Spleen (tissue), 11 donors: ENCODE results near the gene ICAM4. TPM values are rescaled to one million over a fixed set of nuclear protein-coding genes. Genes with fewer than 3 reads are reported as not detected.

Source experiments
- DNase-seq: peaks from one replicate; pipeline ENCODE4 v3.0.0-alpha.2; 2020
- H3K27ac ChIP-seq, 8 donors: fragments of 200-600 bp; sonication (generic) in 7 of 8; 1 replicate in 4 of 8; 2 replicates in 4 of 8; pipeline versions ENCODE4 v1.5.0 to v1.8.0; 2016 to 2021; ENCODE audit warnings: inconsistent platforms in 4 of 8, mild to moderate bottlenecking in 4 of 8, moderate library complexity in 1 of 8
- H3K27me3 ChIP-seq, 7 donors: fragments of 200-600 bp; sonication (generic) in 6 of 7; replicated peaks in 1 of 7; 1 replicate in 4 of 7; 2 replicates in 3 of 7; pipeline versions ENCODE4 v1.5.0 to v1.8.0; 2016 to 2021; ENCODE audit warnings: inconsistent platforms in 3 of 7, mild to moderate bottlenecking in 1 of 7
- H3K36me3 ChIP-seq, 6 donors: fragments of 200-600 bp; sonication (generic) in 5 of 6; 1 replicate in 4 of 6; 2 replicates in 2 of 6; pipeline versions ENCODE4 v1.5.0 to v1.8.0; 2016 to 2021; ENCODE audit warnings: inconsistent platforms in 2 of 6
- H3K4me1 ChIP-seq, 6 donors: fragments of 200-600 bp; sonication (generic) in 5 of 6; 1 replicate in 3 of 6; 2 replicates in 3 of 6; pipeline versions ENCODE4 v1.5.0 to v1.8.0; 2016 to 2021; ENCODE audit warnings: inconsistent platforms in 3 of 6
- H3K4me3 ChIP-seq, 8 donors: fragments of 200-600 bp; sonication (generic) in 7 of 8; 1 replicate in 4 of 8; 2 replicates in 4 of 8; pipeline versions ENCODE4 v1.5.0 to v1.8.0; 2016 to 2021; ENCODE audit warnings: inconsistent platforms in 4 of 8, mild to moderate bottlenecking in 4 of 8, moderate library complexity in 2 of 8
- H3K9me3 ChIP-seq, 8 donors: fragments of 200-600 bp; sonication (generic) in 7 of 8; 1 replicate in 4 of 8; 2 replicates in 4 of 8; pipeline versions ENCODE4 v1.5.0 to v1.8.0; 2016 to 2021; ENCODE audit warnings: inconsistent platforms in 4 of 8
- CTCF ChIP-seq, 11 experiments: fragments of 200-600 bp in 7 of 11; fragments of 450-650 bp in 4 of 11; sonication (generic) in 4 of 11; IDR thresholded peaks in 8 of 11; conservative IDR thresholded peaks in 3 of 11; 1 replicate in 7 of 11; 2 replicates in 4 of 11; pipeline versions ENCODE4 v1.4.0 to v1.8.0; 2016 to 2021; ENCODE audit warnings: antibody characterized with exemption in 11 of 11, inconsistent platforms in 4 of 11, mild to moderate bottlenecking in 1 of 11
- POLR2A ChIP-seq, 3 donors: fragments of 450-650 bp; IDR thresholded peaks; one replicate each; pipeline ENCODE4 v1.5.1; 2017; ENCODE audit warnings: antibody characterized with exemption in 3 of 3, mild to moderate bottlenecking in 1 of 3
- POLR2AphosphoS5 ChIP-seq, 3 donors: sonication (generic); formaldehyde crosslinking; IDR thresholded peaks; one replicate each; pipeline ENCODE4 v1.5.1; 2017; ENCODE audit warnings: antibody characterized with exemption in 3 of 3
- WGBS, 5 donors: extraction: QIAGEN DNeasy Blood & Tissue Kit in 3 of 5; methylation state at CpG; one replicate each; pipeline versions ENCODE4 v1.1.5 to v1.1.7; 2013 to 2018; 5-methylcytosine and 5-hydroxymethylcytosine counted together
- intact Hi-C: fragments of 100-400 bp; cut with DNase I; formaldehyde crosslinking; loops from one replicate; pipeline ENCODE4 v1.15.0; 2023; ENCODE audit warnings: low total_unique reads
- polyA plus RNA-seq, 3 donors: library from polyadenylated mRNA; stranded (reverse); fragments of 200-250 nt; gene quantifications; one replicate each; pipeline ENCODE4 v1.2.1, GENCODE V29; 2013
- total RNA-seq, 7 donors: library from RNA; depleted of rRNA in 3 of 7; stranded (reverse); fragments of >200 nt in 3 of 7; fragmentation: NEBNext Ultra II Directional in 4 of 7; extraction: Animal tissue kit (Norgen Biotek cat#: 25700) in 4 of 7; gene quantifications; one replicate each; pipeline versions ENCODE4 v1.1.0 to v1.2.1, GENCODE V29; 2016 to 2021
- donor health status: healthy with polysubstance abuse.
- donor health status: DM: no; HTN: no; CAD: no; lungs with moderate emphysema.
- donor health status: DM: no; HTN: no; CAD: no.
- donor health status: Bipolar disorder and iron deficiency.
- donor health status: healthy.
- donor health status: DM: no; HTN: no; CAD: no.
- donor health status: DM: yes; HTN: yes; CAD: no.

The ICAM4 gene
- total and polyA plus RNA-seq, 10 donors: 0.48 to 3.7 (median 1.3) TPM

- 91 to 93% (median 92%) methylated on average over 27 to 34 of the region's 34 CpGs for WGBS, 5 donors
- H3K9me3 ChIP-seq: no peaks in the 10 kb centered on the region
Measured at GRCh38 chr19:10284065-10284959, 2.4 kb upstream of the ICAM4 start.

GRCh38 chr19:10284960-10285278 is 1.8 kb upstream of the ICAM4 start:
- H3K27me3 ChIP-seq: peaks cover 4 to 33% (median 27%) of the 10 kb centered on the region in 7 donors
- H3K4me1 ChIP-seq: peaks cover 40 to 97% (median 69%) of the 10 kb centered on the region in 6 donors
- TF ChIP-seq POLR2AphosphoS5 (IDR thresholded peaks at IDR 0.05) (peak in 1 of 3 donors; percentile 45), CTCF (IDR thresholded peaks at IDR 0.05 in 8 of 11, conservative IDR thresholded peaks at IDR 0.05 in 3 of 11) (no peak), POLR2A (IDR thresholded peaks at IDR 0.05) (no peak)
- H3K36me3 ChIP-seq: peaks cover 3 to 64% (median 49%) of the 10 kb centered on the region in 6 donors
- H3K9me3 ChIP-seq: no peaks in the 10 kb centered on the region
- no peak overlapping the region for H3K27ac ChIP-seq
- DNase-seq: no peak
- 89 to 96% (median 92%) methylated on average over 10 to 13 of the region's 13 CpGs for WGBS, 5 donors
- no peak overlapping the region for H3K4me3 ChIP-seq
- intact Hi-C loops: no loop called here

More at GRCh38 chr19:10284065-10284959, 2.4 kb upstream of the ICAM4 start:
- H3K27ac ChIP-seq: no peak overlapping the region
- intact Hi-C loops: no loop called here
- TF ChIP-seq POLR2A (IDR thresholded peaks at IDR 0.05) (no peak), POLR2AphosphoS5 (IDR thresholded peaks at IDR 0.05) (peak; percentile 34 to 59 (median 53))
- peaks cover under 1 to 27% (median 21%) of the 10 kb centered on the region in 7 donors for H3K27me3 ChIP-seq
- H3K4me3 ChIP-seq: no peak overlapping the region
- H3K36me3 ChIP-seq: peaks cover 3 to 71% (median 51%) of the 10 kb centered on the region in 6 donors
- peaks cover 37 to 97% (median 69%) of the 10 kb centered on the region in 6 donors for H3K4me1 ChIP-seq
- DNase-seq: no peak

GRCh38 chr19:10285393-10285792 is 1.4 kb upstream of the ICAM4 start:
- Histone ChIP-seq H3K4me3 (no peak overlapping the region), H3K27me3 (peaks cover 4 to 38% (median 32%) of the 10 kb centered on the region in 7 donors), H3K27ac (peak overlapping the region in 1 of 8 donors; percentile 74), H3K4me1 (peaks cover 45 to 97% (median 71%) of the 10 kb centered on the region in 6 donors), H3K36me3 (peaks cover 3 to 60% (median 49%) of the 10 kb centered on the region in 6 donors), H3K9me3 (no peaks in the 10 kb centered on the region)
- no peak for TF ChIP-seq POLR2A (IDR thresholded peaks at IDR 0.05)
- TF ChIP-seq POLR2AphosphoS5 (IDR thresholded peaks at IDR 0.05): peak in 1 of 3 donors; percentile 34
- intact Hi-C loops: no loop called here
- DNase-seq: no peak
- WGBS, 5 donors: 77 to 85% (median 79%) methylated on average over 4 of the region's 4 CpGs

- peaks cover 3 to 27% (median 25%) of the 10 kb centered on the region in 6 donors for H3K36me3 ChIP-seq
- no peaks in the 10 kb centered on the region for H3K9me3 ChIP-seq
- H3K27me3 ChIP-seq: peaks cover 10 to 71% (median 65%) of the 10 kb centered on the region in 7 donors
- peaks cover 69 to 100% (median 93%) of the 10 kb centered on the region in 6 donors for H3K4me1 ChIP-seq
- TF ChIP-seq POLR2AphosphoS5 (IDR thresholded peaks at IDR 0.05) (no peak), CTCF (IDR thresholded peaks at IDR 0.05 in 8 of 11, conservative IDR thresholded peaks at IDR 0.05 in 3 of 11) (no peak), POLR2A (IDR thresholded peaks at IDR 0.05) (no peak)
- H3K27ac ChIP-seq: no peak overlapping the region
- 1 to 6% (median 3%) methylated on average over 16 to 23 of the region's 23 CpGs for WGBS, 5 donors
- no peak for DNase-seq
- peak overlapping the region in 6 of 8 donors; percentile 39 to 70 (median 44) for H3K4me3 ChIP-seq
- intact Hi-C loops: no loop called here
Measured at GRCh38 chr19:10288662-10289166, 2.0 kb downstream of the ICAM4 start.
